Hepatic stellate cell (primary cell): Measurements from ENCODE around the gene WWOX.

ENCODE experiments used
- DNase-seq: peaks from one replicate; pipeline ENCODE4 v3.0.0; 2011; ENCODE audit warnings: low spot score

WWOX gene

GRCh38 chr16:78196502-78196901 lies 97.0 kb downstream of the WWOX start:
- no peak for DNase-seq

GRCh38 chr16:78198288-78198687 lies 98.8 kb downstream of the WWOX start:
- DNase-seq: no peak

GRCh38 chr16:78199325-78200022 lies 100.0 kb downstream of the WWOX start:
- DNase-seq: no peak

- no peak for DNase-seq
Observed at GRCh38 chr16:78200023-78200389, 100.6 kb downstream of the WWOX start.

- no peak for DNase-seq
Observed at GRCh38 chr16:78200623-78201096, 101.2 kb downstream of the WWOX start.

- DNase-seq: no peak
Observed at GRCh38 chr16:78205506-78205905, 106.1 kb downstream of the WWOX start.

- DNase-seq: no peak
Observed at GRCh38 chr16:78206623-78207223, 107.3 kb downstream of the WWOX start.

- DNase-seq: no peak
Observed at GRCh38 chr16:78209951-78210661, 110.7 kb downstream of the WWOX start.

- DNase-seq: no peak
Observed at GRCh38 chr16:78211020-78211599, 111.7 kb downstream of the WWOX start.

GRCh38 chr16:78211946-78212345 lies 112.5 kb downstream of the WWOX start:
- no peak for DNase-seq

GRCh38 chr16:78212674-78213073 lies 113.2 kb downstream of the WWOX start:
- no peak for DNase-seq

- DNase-seq: no peak
Observed at GRCh38 chr16:78213751-78214150, 114.3 kb downstream of the WWOX start.

GRCh38 chr16:78215222-78215621 lies 115.8 kb downstream of the WWOX start:
- no peak for DNase-seq

- DNase-seq: no peak
Observed at GRCh38 chr16:78216166-78216745, 116.8 kb downstream of the WWOX start.

GRCh38 chr16:78217276-78217675 lies 117.8 kb downstream of the WWOX start:
- no peak for DNase-seq

GRCh38 chr16:78218279-78218678 lies 118.8 kb downstream of the WWOX start:
- no peak for DNase-seq

GRCh38 chr16:78218856-78219651 lies 119.6 kb downstream of the WWOX start:
- DNase-seq: no peak

GRCh38 chr16:78220571-78220970 lies 121.1 kb downstream of the WWOX start:
- DNase-seq: no peak

- no peak for DNase-seq
Observed at GRCh38 chr16:78221892-78222291, 122.4 kb downstream of the WWOX start.

GRCh38 chr16:78224342-78224741 lies 124.9 kb downstream of the WWOX start:
- DNase-seq: no peak

GRCh38 chr16:78225919-78226318 lies 126.5 kb downstream of the WWOX start:
- DNase-seq: no peak

- DNase-seq: no peak
Observed at GRCh38 chr16:78227855-78228254, 128.4 kb downstream of the WWOX start.
